Measurements from ENCODE around the gene OR51I2.

OR51I2 gene, protein sequence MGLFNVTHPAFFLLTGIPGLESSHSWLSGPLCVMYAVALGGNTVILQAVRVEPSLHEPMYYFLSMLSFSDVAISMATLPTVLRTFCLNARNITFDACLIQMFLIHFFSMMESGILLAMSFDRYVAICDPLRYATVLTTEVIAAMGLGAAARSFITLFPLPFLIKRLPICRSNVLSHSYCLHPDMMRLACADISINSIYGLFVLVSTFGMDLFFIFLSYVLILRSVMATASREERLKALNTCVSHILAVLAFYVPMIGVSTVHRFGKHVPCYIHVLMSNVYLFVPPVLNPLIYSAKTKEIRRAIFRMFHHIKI

GRCh38 chr11:5449023-5449422 is at the start of gene OR51I2:
TSS of gene OR51I2 (plus strand) at chr11:5449323. CDS start at chr11:5453489, 4,166 bp downstream.
- no peak for DNase-seq

DNA sequence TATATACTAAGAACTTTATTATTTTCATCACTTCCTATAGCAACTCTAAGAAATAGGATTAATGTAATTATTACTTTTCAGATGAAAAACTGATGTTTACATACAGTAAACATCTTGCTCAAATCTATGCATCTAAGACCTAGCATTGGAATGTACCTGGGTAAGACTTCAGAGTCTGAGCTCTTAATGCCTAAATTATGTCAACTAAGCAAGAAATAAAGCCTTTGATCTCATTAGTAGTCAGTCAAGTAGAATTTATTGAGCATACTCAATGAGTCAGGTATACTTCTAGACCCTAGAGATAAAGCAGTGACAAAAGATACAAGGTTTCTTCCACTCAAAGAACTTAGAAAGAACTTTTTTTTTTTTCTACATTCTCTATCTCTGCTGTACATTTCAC is 44.0 kb upstream of the OR51I2 start:
- no peak for DNase-seq

DNA sequence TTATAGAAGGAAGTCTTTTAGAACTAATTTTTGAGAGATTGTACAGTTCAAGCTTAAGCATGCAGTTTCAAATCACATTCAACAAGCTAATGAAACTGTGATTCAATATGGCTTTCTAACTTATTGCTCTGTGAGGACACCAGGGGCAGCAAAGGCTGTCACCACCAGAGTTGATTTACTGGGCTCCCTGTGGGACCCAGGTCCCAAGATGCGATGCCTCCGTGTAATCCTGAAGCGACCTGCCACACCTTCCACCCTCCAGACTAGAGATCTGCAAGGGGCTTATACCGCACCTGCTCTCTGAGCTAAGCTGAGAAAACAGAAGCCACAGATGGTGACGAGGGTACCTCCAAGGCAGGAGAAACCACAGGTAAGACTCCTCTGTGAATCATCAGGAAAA is 28.1 kb upstream of the OR51I2 start:
- DNase-seq = no peak

DNA sequence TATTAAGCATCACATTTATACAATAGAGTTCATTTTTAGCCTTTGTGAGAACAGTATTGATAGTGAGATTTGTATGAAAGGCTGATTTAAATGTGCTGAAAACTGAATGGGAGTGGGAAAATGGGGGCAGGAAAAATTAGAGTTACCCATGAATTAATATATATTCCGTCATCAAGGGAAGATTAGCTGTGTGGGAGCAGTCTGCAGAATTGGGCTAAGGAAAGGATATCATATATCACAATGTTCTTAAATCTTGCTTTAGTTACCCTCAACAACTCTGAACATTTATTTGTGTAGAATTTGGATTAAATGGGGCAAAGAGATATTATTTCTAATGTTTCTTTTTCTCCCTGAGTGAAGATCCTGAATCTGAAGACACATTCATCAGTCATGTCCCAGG is 27.3 kb upstream of the OR51I2 start, which contains the start of gene OR51Q1:
Gene OR51Q1, plus strand, starts transcription at position 301 of the 400 bp plus-strand sequence. Its CDS starts 90 bp downstream, at position 391.
- DNase-seq = no peak

DNA sequence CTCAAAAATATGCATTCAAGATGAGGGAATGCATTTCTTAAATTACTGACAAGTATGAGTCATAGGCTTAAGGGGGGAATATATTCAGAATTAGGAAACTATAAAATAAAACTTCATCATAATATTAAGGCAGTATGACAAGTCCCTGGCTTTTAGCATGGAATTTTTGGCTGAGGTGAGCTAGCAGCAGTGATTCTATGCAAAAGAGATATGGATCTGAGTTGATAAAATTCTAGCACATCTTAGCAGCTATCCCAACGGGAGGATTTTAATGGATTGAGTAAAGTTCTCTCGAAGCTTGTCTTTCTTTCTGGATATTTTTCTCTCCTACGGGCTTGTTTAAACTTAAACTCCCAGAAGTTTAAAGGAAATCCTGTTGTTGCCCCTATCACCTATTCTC is 26.0 kb upstream of the OR51I2 start:
- no peak for DNase-seq

- no peak for DNase-seq
Measured at GRCh38 chr11:5441414-5441813, 7.7 kb upstream of the OR51I2 start, which contains the start of gene OR51I1. TSS of gene OR51I1 (minus strand) at chr11:5441514. CDS start at chr11:5441514, 0 bp downstream.

DNA sequence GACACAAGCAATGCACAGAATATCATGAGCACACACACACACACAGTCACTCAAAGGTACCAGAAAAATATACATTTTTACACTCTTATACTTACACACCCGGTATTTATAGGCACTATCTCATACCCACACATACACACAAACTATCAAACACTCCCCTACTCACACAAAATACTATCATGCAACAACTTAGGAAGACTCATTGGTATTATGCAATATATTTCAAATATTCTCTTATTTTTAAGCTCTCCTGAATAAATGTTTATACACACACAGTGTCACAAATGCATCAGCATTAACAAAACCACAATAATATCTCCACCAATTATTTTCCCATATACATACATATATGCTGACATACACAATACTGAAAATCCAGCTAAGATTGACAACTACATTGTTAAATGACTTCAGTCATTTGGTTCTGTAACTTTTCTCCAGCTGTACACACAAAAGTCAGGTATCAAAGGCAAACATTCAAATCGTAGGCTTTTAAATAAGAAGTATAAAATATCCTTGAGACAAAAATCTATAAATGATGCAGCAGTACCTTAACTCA is 5.2 kb upstream of the OR51I2 start:
- no peak for DNase-seq

DNA sequence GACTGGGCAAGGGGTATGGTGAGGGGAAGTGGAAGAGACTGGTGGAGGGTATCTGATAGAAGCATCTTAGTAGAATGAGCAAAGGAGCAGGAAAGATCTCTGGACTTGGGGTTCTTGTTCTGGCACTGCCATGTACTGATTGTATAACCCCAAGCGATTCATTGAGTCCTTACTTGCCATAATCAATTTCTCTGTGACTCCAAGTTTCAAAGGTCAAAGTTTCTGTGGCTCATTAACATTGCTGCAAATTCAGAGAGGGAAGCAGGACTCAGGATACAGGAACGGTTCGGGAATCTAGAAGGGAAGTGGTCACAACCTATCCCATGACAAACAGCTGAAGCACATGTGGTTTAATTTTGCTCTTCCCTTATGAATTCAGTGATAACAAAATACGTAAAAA is 309 bp downstream of the OR51I2 start:
- DNase-seq = no peak

DNA sequence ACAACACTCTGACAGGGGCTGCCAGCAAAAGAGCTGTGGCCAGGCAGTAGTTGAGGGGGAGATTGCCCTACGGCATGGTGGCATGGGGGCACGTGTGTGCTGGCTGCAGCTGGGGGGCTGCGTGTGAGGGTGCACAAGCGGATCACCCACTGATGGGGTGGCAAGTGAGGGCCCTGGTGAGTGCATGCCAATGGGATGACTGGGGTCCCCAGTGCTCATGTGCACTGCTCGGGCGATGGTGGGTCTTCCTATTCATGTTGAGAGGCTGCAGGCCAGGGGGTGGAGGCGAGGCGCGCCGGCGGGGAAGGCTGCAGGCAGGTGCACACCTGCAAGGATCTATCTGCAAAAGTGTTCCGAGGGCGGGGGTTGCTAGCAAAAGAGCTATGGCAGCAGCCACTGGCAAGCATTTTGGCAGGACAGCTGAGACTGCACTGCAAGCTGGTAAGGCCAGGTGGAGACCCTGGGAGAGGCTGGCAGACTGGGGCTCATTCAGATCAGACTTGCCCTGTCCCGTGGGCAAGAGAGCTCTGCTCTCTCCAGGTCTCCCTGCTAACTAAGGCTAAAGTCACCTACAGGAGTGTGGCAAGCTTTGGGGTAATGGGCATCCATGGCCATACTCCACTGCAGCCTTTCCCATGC is 12.0 kb downstream of the OR51I2 start:
- no peak for DNase-seq

- DNase-seq = no peak
Measured at GRCh38 chr11:5467527-5467926, 18.4 kb downstream of the OR51I2 start.

GRCh38 chr11:5473921-5474320 is 24.8 kb downstream of the OR51I2 start:
- no peak for DNase-seq

GRCh38 chr11:5476186-5476819 is 27.2 kb downstream of the OR51I2 start:
- DNase-seq = no peak

GRCh38 chr11:5486003-5486402 is 36.9 kb downstream of the OR51I2 start:
- no peak for DNase-seq

GRCh38 chr11:5486421-5486820 is 37.3 kb downstream of the OR51I2 start:
- DNase-seq = no peak

GRCh38 chr11:5488385-5488784 is 39.3 kb downstream of the OR51I2 start, which contains the start of gene OR52D1:
TSS of gene OR52D1 (plus strand) at chr11:5488685. CDS start at chr11:5488707, 22 bp downstream.
- DNase-seq = no peak

- no peak for DNase-seq
Measured at GRCh38 chr11:5488798-5489399, 39.8 kb downstream of the OR51I2 start.

- DNase-seq = no peak
Measured at GRCh38 chr11:5489576-5490357, 40.6 kb downstream of the OR51I2 start.

DNA sequence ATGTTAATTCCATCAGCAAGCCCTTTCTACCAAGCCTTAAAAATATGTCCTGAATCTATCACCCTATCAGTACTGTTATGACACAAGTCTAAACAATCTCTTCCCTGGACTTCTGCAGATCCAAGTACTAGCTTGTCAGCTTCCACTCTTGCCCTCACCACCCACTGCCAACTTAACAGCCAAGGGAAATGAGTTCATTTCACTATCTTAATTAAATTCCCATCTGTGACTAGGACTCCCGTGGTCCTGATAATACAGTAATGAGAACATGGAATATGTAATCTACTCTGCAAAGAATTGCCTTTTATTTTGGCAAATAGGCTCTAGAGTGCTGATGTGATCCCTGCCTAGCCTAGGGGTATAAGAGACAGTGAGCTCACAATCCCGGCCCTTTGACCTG is 50.5 kb downstream of the OR51I2 start:
- no peak for DNase-seq

GRCh38 chr11:5500393-5500801 is 51.3 kb downstream of the OR51I2 start:
- DNase-seq = no peak

DNA sequence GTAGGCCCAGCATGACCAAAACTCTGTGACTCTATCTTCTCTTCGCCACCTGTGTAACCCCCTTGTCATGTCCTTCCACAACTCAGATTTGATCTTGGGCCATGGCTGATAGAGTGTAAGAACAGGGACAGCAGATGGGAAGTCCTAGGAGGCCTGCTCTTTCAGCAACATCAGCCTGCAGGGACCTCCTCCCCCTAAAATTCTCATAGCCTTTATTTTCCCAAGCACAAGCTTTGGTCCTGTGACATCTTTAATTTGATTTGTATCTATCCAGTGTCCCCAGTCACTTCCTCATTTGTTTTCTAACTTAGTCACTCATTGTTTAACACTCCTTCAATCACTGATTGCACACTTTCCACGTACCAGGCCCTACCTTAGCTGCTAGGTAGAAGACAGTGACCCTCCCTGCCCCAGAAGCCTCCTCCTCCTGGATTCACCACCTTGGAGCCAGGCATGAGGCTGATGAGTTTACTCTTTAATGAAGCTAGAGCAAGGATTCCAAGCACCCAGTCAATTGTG is 55.3 kb downstream of the OR51I2 start:
- DNase-seq = no peak

GRCh38 chr11:5505363-5506048 is 56.4 kb downstream of the OR51I2 start:
- no peak for DNase-seq
